ENCODE results near the gene PCBD1.

- TF ChIP-seq YY1 (IDR thresholded peaks at IDR 0.05; ENCODE audit: insufficient read depth, insufficient read length) (no peak), SUZ12 (IDR thresholded peaks at IDR 0.05; ENCODE audit: extremely low read depth, insufficient read depth, insufficient read length) (no peak)
Observed at GRCh38 chr10:70908406-70909296, 20.3 kb upstream of the PCBD1 start.

All from NT2/D1 (cell line).